ENCODE results near the gene SNRNP25.

Gene SNRNP25

GRCh38 chr16:57711-58110, 4.1 kb downstream of the SNRNP25 start:
- H3K27me3 ChIP-seq (ENCODE audit: insufficient read depth, low read length) = no peaks in the 10 kb centered on the region
- H2AFZ ChIP-seq (ENCODE audit: low read length, unreplicated experiment) = no peak overlapping the region
- peak overlapping the region; percentile 24; the same call in 1 of the 2 replicates for H3K27ac ChIP-seq (ENCODE audit: low read depth, low read length)
- H3K36me3 ChIP-seq (ENCODE audit: insufficient read depth, low read length) = peaks cover 23% of the 10 kb centered on the region; the same call in 1 of the 2 replicates
- peaks cover 7% of the 10 kb centered on the region for H3K79me2 ChIP-seq (ENCODE audit: control insufficient read depth, insufficient read depth, low read length, unreplicated experiment)
- H3K4me1 ChIP-seq (ENCODE audit: control insufficient read depth, insufficient read depth, low read length, unreplicated experiment) = peaks cover 3% of the 10 kb centered on the region
- no peak overlapping the region for H3K4me3 ChIP-seq (ENCODE audit: low read depth, low read length)

GRCh38 chr16:58491-59439, 5.1 kb downstream of the SNRNP25 start:
- Histone ChIP-seq H3K27ac (ENCODE audit: low read depth, low read length) (no peak overlapping the region), H3K36me3 (ENCODE audit: insufficient read depth, low read length) (peaks cover 23% of the 10 kb centered on the region; the same call in 1 of the 2 replicates), H3K4me1 (ENCODE audit: control insufficient read depth, insufficient read depth, low read length, unreplicated experiment) (peaks cover 3% of the 10 kb centered on the region), H3K79me2 (ENCODE audit: control insufficient read depth, insufficient read depth, low read length, unreplicated experiment) (peaks cover 7% of the 10 kb centered on the region), H2AFZ (ENCODE audit: low read length, unreplicated experiment) (no peak overlapping the region), H3K27me3 (ENCODE audit: insufficient read depth, low read length) (no peaks in the 10 kb centered on the region), H3K4me3 (ENCODE audit: low read depth, low read length) (no peak overlapping the region)

- Histone ChIP-seq H3K4me3 (ENCODE audit: low read depth, low read length) (no peak overlapping the region), H3K27me3 (ENCODE audit: insufficient read depth, low read length) (no peaks in the 10 kb centered on the region), H2AFZ (ENCODE audit: low read length, unreplicated experiment) (no peak overlapping the region), H3K4me1 (ENCODE audit: control insufficient read depth, insufficient read depth, low read length, unreplicated experiment) (peaks cover 3% of the 10 kb centered on the region), H3K36me3 (ENCODE audit: insufficient read depth, low read length) (peaks cover 23% of the 10 kb centered on the region; the same call in 1 of the 2 replicates), H3K79me2 (ENCODE audit: control insufficient read depth, insufficient read depth, low read length, unreplicated experiment) (no peaks in the 10 kb centered on the region), H3K27ac (ENCODE audit: low read depth, low read length) (no peak overlapping the region)
Observed at GRCh38 chr16:59440-60059, 5.9 kb downstream of the SNRNP25 start.

- H3K4me1 ChIP-seq (ENCODE audit: control insufficient read depth, insufficient read depth, low read length, unreplicated experiment) = peaks cover 3% of the 10 kb centered on the region
- peaks cover 3% of the 10 kb centered on the region for H3K79me2 ChIP-seq (ENCODE audit: control insufficient read depth, insufficient read depth, low read length, unreplicated experiment)
- no peak overlapping the region for H3K27ac ChIP-seq (ENCODE audit: low read depth, low read length)
- H3K4me3 ChIP-seq (ENCODE audit: low read depth, low read length) = no peak overlapping the region
- no peaks in the 10 kb centered on the region for H3K27me3 ChIP-seq (ENCODE audit: insufficient read depth, low read length)
- H2AFZ ChIP-seq (ENCODE audit: low read length, unreplicated experiment) = no peak overlapping the region
- peaks cover 23% of the 10 kb centered on the region; the same call in 1 of the 2 replicates for H3K36me3 ChIP-seq (ENCODE audit: insufficient read depth, low read length)
Observed at GRCh38 chr16:60166-60565, 6.5 kb downstream of the SNRNP25 start.

- Histone ChIP-seq H3K4me3 (ENCODE audit: low read depth, low read length) (no peak overlapping the region), H3K27me3 (ENCODE audit: insufficient read depth, low read length) (no peaks in the 10 kb centered on the region), H2AFZ (ENCODE audit: low read length, unreplicated experiment) (no peak overlapping the region), H3K27ac (ENCODE audit: low read depth, low read length) (no peak overlapping the region), H3K4me1 (ENCODE audit: control insufficient read depth, insufficient read depth, low read length, unreplicated experiment) (peaks cover 8% of the 10 kb centered on the region), H3K36me3 (ENCODE audit: insufficient read depth, low read length) (peaks cover 22% of the 10 kb centered on the region; the same call in 1 of the 2 replicates), H3K79me2 (ENCODE audit: control insufficient read depth, insufficient read depth, low read length, unreplicated experiment) (peaks cover 10% of the 10 kb centered on the region)
Observed at GRCh38 chr16:60929-61878, 7.6 kb downstream of the SNRNP25 start.

GRCh38 chr16:61879-62281, 8.3 kb downstream of the SNRNP25 start:
- peaks cover 17% of the 10 kb centered on the region for H3K79me2 ChIP-seq (ENCODE audit: control insufficient read depth, insufficient read depth, low read length, unreplicated experiment)
- H3K27me3 ChIP-seq (ENCODE audit: insufficient read depth, low read length) = no peaks in the 10 kb centered on the region
- no peak overlapping the region for H3K4me3 ChIP-seq (ENCODE audit: low read depth, low read length)
- no peak overlapping the region for H2AFZ ChIP-seq (ENCODE audit: low read length, unreplicated experiment)
- H3K36me3 ChIP-seq (ENCODE audit: insufficient read depth, low read length) = peaks cover 17% of the 10 kb centered on the region; the same call in 1 of the 2 replicates
- peaks cover 10% of the 10 kb centered on the region for H3K4me1 ChIP-seq (ENCODE audit: control insufficient read depth, insufficient read depth, low read length, unreplicated experiment)
- no peak overlapping the region for H3K27ac ChIP-seq (ENCODE audit: low read depth, low read length)

- Histone ChIP-seq H2AFZ (ENCODE audit: low read length, unreplicated experiment) (no peak overlapping the region), H3K79me2 (ENCODE audit: control insufficient read depth, insufficient read depth, low read length, unreplicated experiment) (peaks cover 21% of the 10 kb centered on the region), H3K4me1 (ENCODE audit: control insufficient read depth, insufficient read depth, low read length, unreplicated experiment) (peaks cover 10% of the 10 kb centered on the region), H3K27ac (ENCODE audit: low read depth, low read length) (no peak overlapping the region), H3K4me3 (ENCODE audit: low read depth, low read length) (no peak overlapping the region), H3K36me3 (ENCODE audit: insufficient read depth, low read length) (peaks cover 12% of the 10 kb centered on the region; the same call in 1 of the 2 replicates), H3K27me3 (ENCODE audit: insufficient read depth, low read length) (no peaks in the 10 kb centered on the region)
Observed at GRCh38 chr16:62283-62967, 8.8 kb downstream of the SNRNP25 start.

- Histone ChIP-seq H3K4me1 (ENCODE audit: control insufficient read depth, insufficient read depth, low read length, unreplicated experiment) (peaks cover 10% of the 10 kb centered on the region), H3K4me3 (ENCODE audit: low read depth, low read length) (no peak overlapping the region), H3K27ac (ENCODE audit: low read depth, low read length) (no peak overlapping the region), H3K36me3 (ENCODE audit: insufficient read depth, low read length) (peaks cover 10% of the 10 kb centered on the region; the same call in 1 of the 2 replicates), H3K27me3 (ENCODE audit: insufficient read depth, low read length) (no peaks in the 10 kb centered on the region), H2AFZ (ENCODE audit: low read length, unreplicated experiment) (no peak overlapping the region), H3K79me2 (ENCODE audit: control insufficient read depth, insufficient read depth, low read length, unreplicated experiment) (peaks cover 26% of the 10 kb centered on the region)
Observed at GRCh38 chr16:62968-63391, 9.4 kb downstream of the SNRNP25 start.

GRCh38 chr16:63466-63865, 9.8 kb downstream of the SNRNP25 start:
- no peak overlapping the region for H2AFZ ChIP-seq (ENCODE audit: low read length, unreplicated experiment)
- H3K27me3 ChIP-seq (ENCODE audit: insufficient read depth, low read length) = no peaks in the 10 kb centered on the region
- peaks cover 30% of the 10 kb centered on the region for H3K79me2 ChIP-seq (ENCODE audit: control insufficient read depth, insufficient read depth, low read length, unreplicated experiment)
- peaks cover 5% of the 10 kb centered on the region; the same call in 1 of the 2 replicates for H3K36me3 ChIP-seq (ENCODE audit: insufficient read depth, low read length)
- peaks cover 13% of the 10 kb centered on the region for H3K4me1 ChIP-seq (ENCODE audit: control insufficient read depth, insufficient read depth, low read length, unreplicated experiment)
- H3K4me3 ChIP-seq (ENCODE audit: low read depth, low read length) = no peak overlapping the region
- H3K27ac ChIP-seq (ENCODE audit: low read depth, low read length) = no peak overlapping the region

Data from ACC112 (cell line).